ENCODE measurements around the gene LLPH. TPM values are rescaled to one million over a fixed set of nuclear protein-coding genes. Genes with fewer than 3 reads are reported as not detected.

LLPH gene
- total RNA-seq, 1 donor: 5.6 TPM

DNA sequence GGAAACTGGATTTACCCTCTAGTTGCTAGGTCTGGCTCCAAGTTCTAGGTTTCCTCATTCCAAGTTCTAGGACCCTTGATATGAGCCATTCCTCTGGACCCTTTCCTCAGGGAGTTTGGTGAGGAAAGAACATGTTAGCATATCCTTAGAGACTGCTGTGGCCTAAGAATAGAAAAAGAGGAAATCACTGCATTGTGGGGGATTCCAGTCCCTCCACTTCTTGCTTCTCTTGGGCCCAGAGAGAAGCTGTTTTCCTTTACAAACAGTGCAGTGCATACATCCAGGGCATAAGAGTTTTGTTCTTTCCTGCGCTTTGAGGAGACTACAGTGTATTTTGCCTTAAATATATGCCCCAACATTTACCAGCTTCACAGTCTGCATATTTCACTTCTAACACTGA lies 59.0 kb downstream of the LLPH start:
- no peak overlapping the region for H3K4me3 ChIP-seq (ENCODE audit: low read depth, low read length)
- TF ChIP-seq, protein P1, sequence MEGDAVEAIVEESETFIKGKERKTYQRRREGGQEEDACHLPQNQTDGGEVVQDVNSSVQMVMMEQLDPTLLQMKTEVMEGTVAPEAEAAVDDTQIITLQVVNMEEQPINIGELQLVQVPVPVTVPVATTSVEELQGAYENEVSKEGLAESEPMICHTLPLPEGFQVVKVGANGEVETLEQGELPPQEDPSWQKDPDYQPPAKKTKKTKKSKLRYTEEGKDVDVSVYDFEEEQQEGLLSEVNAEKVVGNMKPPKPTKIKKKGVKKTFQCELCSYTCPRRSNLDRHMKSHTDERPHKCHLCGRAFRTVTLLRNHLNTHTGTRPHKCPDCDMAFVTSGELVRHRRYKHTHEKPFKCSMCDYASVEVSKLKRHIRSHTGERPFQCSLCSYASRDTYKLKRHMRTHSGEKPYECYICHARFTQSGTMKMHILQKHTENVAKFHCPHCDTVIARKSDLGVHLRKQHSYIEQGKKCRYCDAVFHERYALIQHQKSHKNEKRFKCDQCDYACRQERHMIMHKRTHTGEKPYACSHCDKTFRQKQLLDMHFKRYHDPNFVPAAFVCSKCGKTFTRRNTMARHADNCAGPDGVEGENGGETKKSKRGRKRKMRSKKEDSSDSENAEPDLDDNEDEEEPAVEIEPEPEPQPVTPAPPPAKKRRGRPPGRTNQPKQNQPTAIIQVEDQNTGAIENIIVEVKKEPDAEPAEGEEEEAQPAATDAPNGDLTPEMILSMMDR (IDR thresholded peaks at IDR 0.05; ENCODE audit: insufficient read depth, low read depth, low read length): no peak

DNA sequence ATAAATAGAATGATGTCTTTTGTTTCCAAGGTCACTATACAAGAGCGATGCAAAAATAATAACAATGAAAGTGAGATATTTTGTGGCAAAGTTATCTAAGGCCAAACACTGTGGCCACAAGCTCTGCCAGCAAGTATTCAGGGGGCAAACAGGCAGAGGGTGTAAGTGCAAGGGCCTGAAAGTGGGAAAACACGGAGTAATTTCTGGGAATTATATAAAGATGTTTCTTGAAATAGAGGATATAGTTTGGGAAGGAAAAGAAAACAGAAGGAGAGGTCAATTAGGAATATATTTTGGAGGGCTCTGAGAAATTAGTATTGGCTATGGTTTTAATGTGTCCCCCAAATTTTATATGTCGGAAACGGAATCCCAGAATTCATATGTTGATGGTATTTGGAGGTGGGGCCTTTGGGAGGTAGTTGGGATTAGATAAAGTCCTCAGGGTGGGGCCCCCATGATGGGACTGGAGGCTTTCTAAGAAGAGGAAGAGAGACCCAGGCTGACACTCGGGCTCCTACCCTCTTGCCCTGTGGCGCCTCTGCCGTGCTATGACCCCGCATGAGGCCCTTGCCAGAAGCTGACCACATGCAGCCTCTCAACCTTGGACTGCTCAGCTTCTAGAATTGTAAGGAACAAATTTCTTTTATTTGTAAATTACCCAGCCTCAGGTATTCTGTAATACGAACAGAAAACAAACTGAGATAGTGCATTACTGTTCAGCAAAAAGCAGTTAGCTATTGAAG lies 60.0 kb downstream of the LLPH start:
- no peak for DNase-seq (ENCODE audit: low read depth)
- TF ChIP-seq, protein P1 (IDR thresholded peaks at IDR 0.05; ENCODE audit: insufficient read depth, low read depth, low read length): no peak
- no peak overlapping the region for H3K4me3 ChIP-seq (ENCODE audit: low read depth, low read length)

More for the DNA sequence above, 59.0 kb downstream of the LLPH start:
- no peak for DNase-seq (ENCODE audit: low read depth)

DNA sequence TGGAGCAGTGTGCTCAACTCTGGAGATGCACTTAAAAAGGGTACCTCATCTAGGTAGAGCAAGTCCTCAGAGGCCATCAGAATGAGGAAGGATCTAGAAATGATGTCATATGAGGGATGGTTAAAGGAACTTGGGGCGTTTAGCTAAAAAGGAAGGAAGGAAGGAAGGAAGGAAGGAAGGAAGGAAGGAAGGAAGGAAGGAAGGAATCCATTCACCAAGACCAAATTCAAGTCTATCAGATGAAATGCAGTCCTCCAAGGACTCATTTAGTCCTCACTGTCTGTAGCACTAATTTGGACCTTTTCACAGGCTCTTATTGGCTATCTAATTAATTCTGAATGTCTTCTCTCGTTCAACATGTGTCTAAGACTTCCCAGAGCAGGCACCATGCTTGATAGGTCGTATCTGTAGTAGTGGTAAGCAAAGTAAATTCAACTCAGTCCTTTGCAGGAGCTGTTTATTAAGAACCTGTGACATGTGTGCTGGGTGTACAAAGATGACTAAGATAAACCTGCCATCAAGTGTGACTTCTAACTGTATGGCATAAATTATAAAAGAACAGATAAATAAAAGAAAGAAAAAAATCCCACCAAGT lies 63.5 kb downstream of the LLPH start:
- DNase-seq (ENCODE audit: low read depth): no peak
- no peak overlapping the region for H3K4me3 ChIP-seq (ENCODE audit: low read depth, low read length)
- TF ChIP-seq, protein P1 (IDR thresholded peaks at IDR 0.05; ENCODE audit: insufficient read depth, low read depth, low read length): no peak

Other genes starting within 250 kb of the LLPH start
- 80.5 and 175 TPM in 2 replicates for gene TMBIM4, start 39.2 kb upstream of the LLPH start, total RNA-seq
- gene IRAK3, start 58.5 kb upstream of the LLPH start, total RNA-seq: 2.6 and 3.0 TPM in 2 replicates
- 1.7 and 2.3 TPM in 2 replicates for gene HELB, start 171.7 kb upstream of the LLPH start, total RNA-seq